Kidney (tissue), 14 donors: ENCODE results near the gene SENP1. TPM values are rescaled to one million over a fixed set of nuclear protein-coding genes. Genes with fewer than 3 reads are reported as not detected.
"Not testable (repeated sequence)": the region's sequence is repeated elsewhere in the genome, so short reads cannot be mapped to it uniquely, and the experiment has no call there.

Experiments used
- DNase-seq, 5 donors: peaks; one replicate each; pipeline ENCODE4 v3.0.0-alpha.2; 2013 to 2020
- FAIRE-seq: peaks from 2 replicates; lab custom pipeline; 2012; peaks lifted over from hg19 to GRCh38; lab: Jason Lieb, UNC
- H3K27ac ChIP-seq, 2 donors: one replicate each; pipeline ENCODE4 v1.7.0; 2013; ENCODE audit warnings: low read depth in 2 of 2, low read length in 2 of 2, inconsistent platforms in 1 of 2
- H3K27me3 ChIP-seq: one replicate; pipeline ENCODE4 v1.7.1; 2013; ENCODE audit warnings: low read length, inconsistent platforms; ENCODE audit not compliant: control insufficient read depth, insufficient read depth
- H3K36me3 ChIP-seq, 3 donors: one replicate each; pipeline versions ENCODE4 v1.7.0 to v1.7.1; 2013; ENCODE audit warnings: low read length in 3 of 3, control low read depth in 1 of 3, inconsistent platforms in 1 of 3; ENCODE audit not compliant: insufficient read depth in 3 of 3, control insufficient read depth in 2 of 3
- H3K4me1 ChIP-seq, 3 donors: one replicate each; pipeline versions ENCODE4 v1.7.0 to v1.7.1; 2013; ENCODE audit warnings: low read length in 3 of 3, inconsistent platforms in 1 of 3, low read depth in 1 of 3; ENCODE audit not compliant: control insufficient read depth in 2 of 3, insufficient read depth in 2 of 3
- H3K4me3 ChIP-seq, 3 donors: one replicate each; pipeline versions ENCODE4 v1.7.0 to v1.8.1; 2013; ENCODE audit warnings: low read length in 3 of 3, control low read depth in 1 of 3, inconsistent platforms in 1 of 3
- H3K9ac ChIP-seq, 3 donors: one replicate each; pipeline versions ENCODE4 v1.7.0 to v1.7.1; 2013; ENCODE audit warnings: low read length in 3 of 3, control low read depth in 1 of 3, inconsistent platforms in 1 of 3
- H3K9me3 ChIP-seq, 3 donors: one replicate each; pipeline versions ENCODE4 v1.7.0 to v1.7.1; 2013; ENCODE audit warnings: low read length in 3 of 3, control low read depth in 1 of 3, inconsistent platforms in 1 of 3; ENCODE audit not compliant: control insufficient read depth in 2 of 3, insufficient read depth in 1 of 3
- intact Hi-C: fragments of 100-400 bp; cut with DNase I; formaldehyde crosslinking; loops from one replicate; pipeline ENCODE4 v1.11.1; 2022
- polyA plus RNA-seq: library from polyadenylated mRNA; stranded (reverse); fragments of 350-450 nt; fragmentation: Illumina TruSeq; extraction: RNeasy Lipid Tissue Mini Kit (QIAGEN cat#74804); gene quantifications from one replicate; pipeline ENCODE4 v1.2.3, GENCODE V29; 2014; ENCODE audit warnings: low read depth, low replicate concordance; ENCODE audit not compliant: insufficient read depth
- total RNA-seq: library from RNA; stranded (reverse); fragmentation: NEBNext Ultra II Directional; extraction: Animal tissue kit (Norgen Biotek cat#: 25700); gene quantifications from one replicate; pipeline ENCODE4 v1.2.1, GENCODE V29; 2021
- TF ChIP-seq, protein P1 (sequence below): IDR thresholded peaks from 3 replicates; pipeline ENCODE4 v1.5.1; 2012; ENCODE audit warnings: mild to moderate bottlenecking, moderate library complexity, borderline replicate concordance; ENCODE audit not compliant: insufficient read depth; ENCODE audit errors: extremely low read depth
- donor health status: control.
- donor health status: control.
- donor health status: control.
- donor health status: control.
- donor health status: control.
- donor health status: DM: yes; HTN: yes; CAD: no.
- donor health status: Normal renal cell carcinoma (clear cell type).

The SENP1 gene
- total and polyA plus RNA-seq, 2 donors from 2014 or later = 3.5 to 19.4 TPM

GRCh38 chr12:48129376-48129775, 23.5 kb upstream of the SENP1 start:
- no peak overlapping the region for H3K4me3 ChIP-seq
- H3K36me3 ChIP-seq = peaks cover 6 to 44% (median 35%) of the 10 kb centered on the region in 3 donors
- H3K4me1 ChIP-seq = no peaks in the 10 kb centered on the region
- intact Hi-C loops = no loop called here
- DNase-seq (no peak), FAIRE-seq (no peak)
- H3K9ac ChIP-seq = no peak overlapping the region
- no peak overlapping the region for H3K27ac ChIP-seq
- H3K9me3 ChIP-seq = no peaks in the 10 kb centered on the region
- TF ChIP-seq, protein P1, sequence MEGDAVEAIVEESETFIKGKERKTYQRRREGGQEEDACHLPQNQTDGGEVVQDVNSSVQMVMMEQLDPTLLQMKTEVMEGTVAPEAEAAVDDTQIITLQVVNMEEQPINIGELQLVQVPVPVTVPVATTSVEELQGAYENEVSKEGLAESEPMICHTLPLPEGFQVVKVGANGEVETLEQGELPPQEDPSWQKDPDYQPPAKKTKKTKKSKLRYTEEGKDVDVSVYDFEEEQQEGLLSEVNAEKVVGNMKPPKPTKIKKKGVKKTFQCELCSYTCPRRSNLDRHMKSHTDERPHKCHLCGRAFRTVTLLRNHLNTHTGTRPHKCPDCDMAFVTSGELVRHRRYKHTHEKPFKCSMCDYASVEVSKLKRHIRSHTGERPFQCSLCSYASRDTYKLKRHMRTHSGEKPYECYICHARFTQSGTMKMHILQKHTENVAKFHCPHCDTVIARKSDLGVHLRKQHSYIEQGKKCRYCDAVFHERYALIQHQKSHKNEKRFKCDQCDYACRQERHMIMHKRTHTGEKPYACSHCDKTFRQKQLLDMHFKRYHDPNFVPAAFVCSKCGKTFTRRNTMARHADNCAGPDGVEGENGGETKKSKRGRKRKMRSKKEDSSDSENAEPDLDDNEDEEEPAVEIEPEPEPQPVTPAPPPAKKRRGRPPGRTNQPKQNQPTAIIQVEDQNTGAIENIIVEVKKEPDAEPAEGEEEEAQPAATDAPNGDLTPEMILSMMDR = no peak
- no peaks in the 10 kb centered on the region for H3K27me3 ChIP-seq

GRCh38 chr12:48128800-48129199, 22.9 kb upstream of the SENP1 start:
- TF ChIP-seq, protein P1 = no peak
- H3K4me3 ChIP-seq = no peak overlapping the region
- no peak overlapping the region for H3K27ac ChIP-seq
- no peak overlapping the region for H3K9ac ChIP-seq
- H3K36me3 ChIP-seq = peaks cover 6 to 39% (median 31%) of the 10 kb centered on the region in 3 donors
- H3K9me3 ChIP-seq = no peaks in the 10 kb centered on the region
- no peak for FAIRE-seq
- no peaks in the 10 kb centered on the region for H3K27me3 ChIP-seq
- H3K4me1 ChIP-seq = no peaks in the 10 kb centered on the region
- intact Hi-C loops = no loop called here
- DNase-seq = no peak

DNA sequence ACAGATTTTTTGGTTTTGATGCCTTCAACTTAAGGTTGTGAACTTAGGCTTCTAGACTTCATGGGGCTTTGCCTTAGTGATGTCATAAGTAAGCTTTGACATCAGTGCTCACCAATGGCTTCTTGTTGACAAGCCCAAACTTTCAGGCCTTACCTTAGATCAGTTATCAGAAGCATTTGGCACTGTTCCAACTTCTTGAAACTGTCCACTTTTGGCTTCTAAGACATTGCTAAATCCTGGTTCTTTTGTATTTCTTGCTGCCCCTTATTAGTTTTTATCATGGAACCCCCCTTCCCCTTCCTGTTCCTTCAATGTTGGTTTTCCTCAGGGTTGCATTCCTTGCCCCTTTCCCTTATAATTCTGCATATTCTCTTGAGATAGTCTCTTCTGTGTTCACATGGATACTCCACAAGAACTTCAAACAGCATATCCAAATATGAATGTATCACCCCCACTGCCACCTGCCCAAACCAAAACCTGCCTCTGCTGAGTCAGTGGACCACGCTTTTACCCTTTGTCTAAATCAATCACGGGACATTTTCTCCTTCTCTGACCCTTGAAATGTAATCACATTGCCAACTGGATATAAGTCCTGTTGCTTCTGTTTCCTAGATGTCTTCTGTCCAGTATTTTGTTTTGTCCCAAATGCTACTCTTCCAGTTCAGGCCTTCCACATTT, 21.2 kb upstream of the SENP1 start:
- no peak for FAIRE-seq
- TF ChIP-seq, protein P1 = no peak
- Histone ChIP-seq H3K27ac (no peak overlapping the region), H3K9me3 (no peaks in the 10 kb centered on the region), H3K9ac (no peak overlapping the region), H3K4me3 (no peak overlapping the region), H3K4me1 (no peaks in the 10 kb centered on the region), H3K27me3 (no peaks in the 10 kb centered on the region), H3K36me3 (peaks cover 3 to 35% (median 20%) of the 10 kb centered on the region in 3 donors)
- intact Hi-C loops = no loop called here
- DNase-seq = no peak

DNA sequence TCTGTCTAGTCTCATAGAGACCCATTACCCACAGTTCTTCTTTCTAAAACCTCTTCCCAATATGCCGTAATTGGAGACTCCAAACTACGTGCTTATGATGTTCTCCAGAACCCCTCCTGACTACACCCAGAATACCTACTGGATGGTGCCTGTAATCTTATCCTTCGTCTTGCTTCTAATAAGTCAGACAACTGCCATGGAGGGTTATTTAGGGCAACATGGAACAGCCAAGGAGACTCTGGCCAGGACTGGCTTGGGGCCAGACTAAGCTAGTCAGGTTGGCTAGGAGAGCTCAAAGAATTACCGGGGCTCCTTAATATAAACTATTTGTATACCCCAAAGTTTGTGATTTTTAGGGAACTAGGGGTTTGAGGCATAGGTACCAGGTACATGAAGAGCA, 20.1 kb upstream of the SENP1 start:
- no peak for DNase-seq

GRCh38 chr12:48125542-48125941, 19.7 kb upstream of the SENP1 start:
- H3K4me3 ChIP-seq, H3K9me3 ChIP-seq, FAIRE-seq, H3K27me3 ChIP-seq, H3K4me1 ChIP-seq, H3K9ac ChIP-seq, H3K27ac ChIP-seq, DNase-seq, intact Hi-C loops: not testable (repeated sequence)
- peaks cover 3 to 20% (median 14%) of the 10 kb centered on the region in 3 donors for H3K36me3 ChIP-seq

More for the DNA sequence above, 20.1 kb upstream of the SENP1 start:
- H3K4me1 ChIP-seq = no peaks in the 10 kb centered on the region
- no peak overlapping the region for H3K4me3 ChIP-seq
- H3K9ac ChIP-seq = no peak overlapping the region
- no peak overlapping the region for H3K27ac ChIP-seq
- peaks cover 3 to 24% (median 14%) of the 10 kb centered on the region in 3 donors for H3K36me3 ChIP-seq
- intact Hi-C loops = no loop called here
- no peaks in the 10 kb centered on the region for H3K27me3 ChIP-seq
- FAIRE-seq = no peak
- TF ChIP-seq, protein P1 = no peak
- no peaks in the 10 kb centered on the region for H3K9me3 ChIP-seq
